Measurements from ENCODE around the gene SND1. TPM values are rescaled to one million over a fixed set of nuclear protein-coding genes. Genes with fewer than 3 reads are reported as not detected.

Gene SND1
- total RNA-seq, 1 experiment from 2014 or later = 218 TPM

DNA sequence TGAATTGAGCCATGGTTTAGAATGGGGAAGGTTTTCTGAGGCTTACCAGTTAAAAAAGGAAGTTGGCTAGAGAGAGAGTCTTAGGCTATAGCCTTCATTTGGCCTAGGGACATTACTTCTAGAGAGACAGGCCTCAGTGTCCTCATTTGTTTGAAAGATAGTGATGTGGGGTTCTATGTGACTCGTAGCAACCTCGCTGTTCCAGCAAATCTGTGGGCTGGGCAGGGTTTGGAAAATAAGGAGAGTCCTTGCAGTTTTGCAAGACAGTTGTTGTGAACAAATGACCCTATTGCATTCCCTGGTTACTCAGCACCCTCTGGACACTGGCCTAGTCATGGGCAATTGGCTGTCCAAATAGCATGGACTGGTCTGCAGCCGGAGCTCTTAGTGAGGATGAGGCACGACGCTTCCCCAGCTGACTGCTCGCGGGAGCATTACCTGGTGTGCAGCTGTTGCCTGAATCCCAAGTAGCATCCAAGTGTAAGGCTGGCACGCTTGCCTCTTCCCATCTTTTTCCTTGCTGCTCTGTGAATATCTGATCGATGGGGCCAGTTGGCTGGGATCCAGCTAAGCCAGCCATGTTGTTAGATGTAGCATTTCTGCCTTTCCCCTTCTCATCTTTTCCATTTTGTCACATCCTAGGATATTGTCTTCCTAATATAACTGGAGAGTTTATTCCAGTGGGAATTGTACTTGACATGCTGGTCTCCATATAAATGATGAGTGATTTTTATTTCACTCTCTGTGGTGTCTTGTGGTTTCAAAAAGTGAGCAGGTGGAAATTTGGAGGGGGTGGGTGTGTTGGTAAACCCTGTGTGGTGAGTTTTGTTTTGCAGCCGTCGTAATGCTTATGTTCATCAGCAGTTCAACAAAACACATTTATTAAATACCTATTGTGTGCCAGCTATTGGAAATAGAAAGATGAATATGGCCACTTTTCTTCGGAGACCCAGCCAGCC, 99.8 kb downstream of the SND1 start:
- peaks cover 5% of the 10 kb centered on the region; the same call in 1 of the 2 replicates for H3K4me1 ChIP-seq (ENCODE audit: insufficient read depth, low read length)
- no peak overlapping the region for H3K4me2 ChIP-seq (ENCODE audit: insufficient read depth, insufficient read length, low read length)
- H4K5ac ChIP-seq (ENCODE audit: insufficient read length, low read depth, low read length) = no peak overlapping the region
- H3K79me2 ChIP-seq (ENCODE audit: insufficient read depth, low read length) = peaks cover 12% of the 10 kb centered on the region
- TF ChIP-seq, protein P1, sequence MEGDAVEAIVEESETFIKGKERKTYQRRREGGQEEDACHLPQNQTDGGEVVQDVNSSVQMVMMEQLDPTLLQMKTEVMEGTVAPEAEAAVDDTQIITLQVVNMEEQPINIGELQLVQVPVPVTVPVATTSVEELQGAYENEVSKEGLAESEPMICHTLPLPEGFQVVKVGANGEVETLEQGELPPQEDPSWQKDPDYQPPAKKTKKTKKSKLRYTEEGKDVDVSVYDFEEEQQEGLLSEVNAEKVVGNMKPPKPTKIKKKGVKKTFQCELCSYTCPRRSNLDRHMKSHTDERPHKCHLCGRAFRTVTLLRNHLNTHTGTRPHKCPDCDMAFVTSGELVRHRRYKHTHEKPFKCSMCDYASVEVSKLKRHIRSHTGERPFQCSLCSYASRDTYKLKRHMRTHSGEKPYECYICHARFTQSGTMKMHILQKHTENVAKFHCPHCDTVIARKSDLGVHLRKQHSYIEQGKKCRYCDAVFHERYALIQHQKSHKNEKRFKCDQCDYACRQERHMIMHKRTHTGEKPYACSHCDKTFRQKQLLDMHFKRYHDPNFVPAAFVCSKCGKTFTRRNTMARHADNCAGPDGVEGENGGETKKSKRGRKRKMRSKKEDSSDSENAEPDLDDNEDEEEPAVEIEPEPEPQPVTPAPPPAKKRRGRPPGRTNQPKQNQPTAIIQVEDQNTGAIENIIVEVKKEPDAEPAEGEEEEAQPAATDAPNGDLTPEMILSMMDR (conservative IDR thresholded peaks at IDR 0.05) = no peak
- no peak overlapping the region for H3K9ac ChIP-seq (ENCODE audit: extremely low read depth, insufficient read length, low read length)
- no peaks in the 10 kb centered on the region for H3K27me3 ChIP-seq (ENCODE audit: insufficient read depth, low read length)
- H2BK20ac ChIP-seq (ENCODE audit: low read depth, low read length, poor library complexity, severe bottlenecking) = no peak overlapping the region
- no peak overlapping the region for H3K4me3 Mint-ChIP-seq
- H3K9me3 Mint-ChIP-seq = no peaks in the 10 kb centered on the region
- H2BK5ac ChIP-seq (ENCODE audit: insufficient read length, low read length) = no peak overlapping the region
- peaks cover 44 to 48% of the 10 kb centered on the region in 2 experiments for H3K4me1 Mint-ChIP-seq
- no peak overlapping the region for H4K8ac ChIP-seq (replicated peaks; ENCODE audit: insufficient read length, low read depth, low read length)
- H3K56ac ChIP-seq (ENCODE audit: insufficient read length, low read depth, low read length) = no peak overlapping the region
- H3K79me1 ChIP-seq (ENCODE audit: insufficient read depth, low read depth, low read length, poor library complexity, severe bottlenecking) = no peaks in the 10 kb centered on the region
- H3K23ac ChIP-seq (ENCODE audit: insufficient read length, low read depth, low read length) = no peak overlapping the region
- no peaks in the 10 kb centered on the region for H3K23me2 ChIP-seq (ENCODE audit: insufficient read length, low read depth, low read length, poor library complexity, severe bottlenecking)
- no peaks in the 10 kb centered on the region for H4K20me1 ChIP-seq (ENCODE audit: control insufficient read depth, insufficient read depth, insufficient read length)
- H3K27ac Mint-ChIP-seq = peak overlapping the region in 1 of 3 experiments; percentile 25; a peak in 4 of 7 replicates
- no peak overlapping the region for H4K91ac ChIP-seq (ENCODE audit: insufficient read length, low read depth, low read length)
- no peak overlapping the region for H3T11ph ChIP-seq (ENCODE audit: low read length)
- no peak overlapping the region for H2AFZ ChIP-seq (ENCODE audit: low read length)
- no peak overlapping the region for H3K4ac ChIP-seq (ENCODE audit: low read depth, low read length)
- no peak for DNase-seq
- no peak overlapping the region for H3K27ac ChIP-seq (ENCODE audit: insufficient read length, low read depth, low read length)
- H2AK5ac ChIP-seq (ENCODE audit: insufficient read length, low read length) = no peak overlapping the region
- no peaks in the 10 kb centered on the region for H3K27me3 Mint-ChIP-seq (ENCODE audit: low read depth)
- no peak overlapping the region for H2BK15ac ChIP-seq (ENCODE audit: low read depth, low read length)
- no peak overlapping the region for H3K18ac ChIP-seq (ENCODE audit: insufficient read length, low read depth, low read length)
- H3K14ac ChIP-seq (ENCODE audit: insufficient read depth, low read length) = no peak overlapping the region
- no peaks in the 10 kb centered on the region for H3K9me3 ChIP-seq (ENCODE audit: control insufficient read depth, low read depth, low read length)
- no peak overlapping the region for H2BK12ac ChIP-seq (ENCODE audit: insufficient read length, low read depth, low read length)
- WGBS (ENCODE audit: extremely low coverage, insufficient read length, low lambda C conversion rate) = no CpG with 5 or more reads among the region's 12 CpGs
- H3K36me3 Mint-ChIP-seq (ENCODE audit: insufficient read depth in 1 of 3, low read depth in 3 of 3) = peaks cover 3 to 5% (median 5%) of the 10 kb centered on the region in 3 experiments; a peak in 3 of 7 replicates
- no peak overlapping the region for H2BK120ac ChIP-seq (ENCODE audit: low read depth, low read length, poor library complexity, severe bottlenecking)

Measured in H9 (cell line).